Mesenteric fat pad (tissue), 1 donor: ENCODE results near the gene TSPYL6. TPM values are rescaled to one million over a fixed set of nuclear protein-coding genes. Genes with fewer than 3 reads are reported as not detected.
"Not testable (repeated sequence)": the region's sequence is repeated elsewhere in the genome, so short reads cannot be mapped to it uniquely, and the experiment has no call there.

Source experiments
- DNase-seq: peaks from one replicate; pipeline ENCODE4 v3.0.0-alpha.2; 2020; ENCODE audit warnings: low spot score
- long read RNA-seq: library from polyadenylated mRNA; unstranded; transcript quantifications from one replicate; pipeline ENCODE4 v2.0.0, GENCODE V29; 2020
- total RNA-seq: library from RNA; stranded (reverse); fragmentation: NEBNext Ultra II Directional; extraction: Animal tissue kit (Norgen Biotek cat#: 25700); gene quantifications from one replicate; pipeline ENCODE4 v1.2.1, GENCODE V29; 2021
- donor health status: DM: yes; HTN: yes; CAD: no.

TSPYL6 gene
- total RNA-seq = not detected
- long read RNA-seq, partial matches to known transcripts = 0 of 1 reads
- long read RNA-seq, other reads (novel, unspliced or antisense) = 0 of 1 reads

DNA sequence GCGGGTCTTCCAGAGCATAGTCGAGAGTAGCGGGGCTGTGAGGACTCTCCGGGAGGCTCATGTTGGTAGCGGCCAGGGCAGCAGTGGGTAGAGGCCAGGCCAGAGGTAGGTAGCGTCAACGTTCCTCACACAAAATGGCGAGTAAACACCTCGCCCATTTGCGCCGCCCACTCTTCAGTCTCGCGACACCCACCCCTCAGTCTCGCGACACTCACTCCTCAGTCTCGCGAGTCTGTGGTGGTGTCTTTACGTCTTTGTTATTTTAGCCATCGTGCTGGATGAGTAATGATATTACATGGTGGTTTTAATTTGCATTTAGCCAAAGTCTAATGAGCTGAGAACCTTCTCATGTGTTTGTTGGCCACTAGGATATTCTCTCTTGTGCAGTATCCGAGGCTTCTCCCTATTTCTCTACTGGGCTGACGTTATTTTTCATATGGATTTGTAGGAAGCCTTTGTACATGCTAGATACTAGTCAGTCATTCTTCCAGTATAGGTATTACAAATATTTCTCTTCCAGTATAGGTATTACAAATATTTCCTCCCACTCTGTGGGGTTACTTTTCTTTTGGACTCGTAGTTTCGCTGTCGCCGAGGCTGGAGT, at the start of gene TSPYL6:
Gene TSPYL6, minus strand, starts transcription at position 139 of the 604 bp plus-strand sequence. Its CDS starts 78 bp downstream, at position 61.
- no peak for DNase-seq

DNA sequence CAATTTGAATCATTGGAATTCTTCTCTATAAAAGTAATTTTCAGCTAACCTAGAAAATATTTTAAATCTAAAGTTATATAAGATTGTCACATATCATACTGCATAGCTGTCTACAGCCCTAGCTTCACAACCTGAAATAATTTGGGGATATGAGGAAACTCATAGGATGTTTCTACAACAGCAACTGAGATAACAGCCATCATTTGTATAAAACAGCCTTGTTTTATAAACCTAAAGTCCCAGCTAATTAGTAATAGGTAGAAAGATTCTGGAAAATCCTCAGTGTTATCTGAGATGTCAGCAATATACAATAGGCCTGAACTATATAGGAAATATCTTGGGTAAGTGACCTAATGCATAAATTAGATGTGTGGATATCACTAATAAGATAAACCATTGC, 47.6 kb upstream of the TSPYL6 start:
- DNase-seq = no peak

DNA sequence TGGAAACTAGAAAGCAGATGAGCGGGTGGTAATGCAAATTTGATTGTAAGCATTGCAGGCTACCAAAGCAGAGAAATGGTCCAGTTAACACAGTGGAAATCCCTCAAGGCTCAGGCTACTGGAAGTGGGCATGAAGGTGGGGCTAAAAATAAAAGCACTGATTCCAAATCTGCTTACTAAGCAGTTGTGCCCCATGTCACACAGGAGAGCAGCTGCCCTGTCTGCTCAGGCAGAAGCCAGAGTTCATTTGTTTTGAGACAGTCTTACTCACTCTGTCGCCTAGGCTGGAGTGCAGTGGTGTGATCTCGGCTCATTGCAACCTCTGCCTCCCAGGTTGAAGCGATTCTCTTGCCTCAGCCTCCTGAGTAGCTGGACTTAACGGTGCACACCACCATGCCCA, 42.5 kb upstream of the TSPYL6 start:
- no peak for DNase-seq

DNA sequence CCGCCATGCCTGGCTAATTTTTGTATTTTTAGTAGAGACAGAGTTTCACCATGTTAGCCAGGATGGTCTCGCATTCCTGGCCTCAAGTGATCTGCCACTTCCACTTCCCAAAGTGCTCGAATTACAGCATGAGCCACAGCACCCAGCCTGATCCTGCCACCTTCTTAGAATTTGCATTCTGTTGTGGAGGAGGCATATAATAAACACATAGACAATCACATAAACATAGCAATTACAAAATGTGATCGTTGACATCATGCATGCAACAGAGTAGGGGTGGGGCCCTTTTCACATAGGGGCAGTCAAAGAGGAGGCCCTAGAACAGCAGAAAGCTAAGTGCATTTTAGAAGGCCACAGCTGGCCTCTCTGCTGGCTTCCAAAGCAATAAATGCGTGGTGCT, 39.9 kb upstream of the TSPYL6 start:
- DNase-seq = no peak

- not testable (repeated sequence) for DNase-seq
These were observed 38.6 kb upstream of the TSPYL6 start for GRCh38 chr2:54294665-54295064.

DNA sequence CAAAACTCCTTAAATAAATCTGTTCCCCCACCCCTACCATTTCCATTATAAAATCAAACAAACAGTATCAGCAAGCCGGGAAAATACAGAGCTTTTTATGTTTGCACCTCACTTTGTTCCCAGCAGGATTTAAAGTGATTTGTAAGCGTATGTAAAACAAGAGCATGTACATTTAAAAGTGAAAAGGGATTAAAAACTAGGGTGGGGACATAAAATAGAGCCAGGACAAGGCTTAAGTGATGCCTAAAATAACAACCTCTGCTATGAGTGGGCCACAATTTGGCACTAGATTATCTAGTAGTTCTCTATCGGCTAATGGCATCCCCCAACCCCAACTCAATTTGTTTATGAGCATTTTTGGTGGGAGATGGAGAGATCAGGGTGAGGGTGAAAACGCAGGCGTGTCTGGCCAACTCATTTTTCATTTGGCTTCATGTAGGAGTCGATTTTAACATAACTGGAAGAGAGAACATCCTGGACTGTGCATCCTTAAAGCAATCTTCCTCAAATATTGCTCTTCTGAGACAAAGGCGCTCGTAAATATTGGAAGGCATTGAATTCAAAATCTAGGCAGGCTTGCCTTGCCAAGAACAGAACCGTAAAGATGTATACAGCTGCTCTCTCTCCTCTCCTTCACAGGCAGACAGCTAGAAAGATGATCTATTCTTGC, 34.5 kb upstream of the TSPYL6 start:
- DNase-seq = no peak

- DNase-seq = no peak
These were observed 33.9 kb upstream of the TSPYL6 start for GRCh38 chr2:54289917-54290316.

- DNase-seq = no peak
These were observed 31.5 kb upstream of the TSPYL6 start for GRCh38 chr2:54287532-54287931.

DNA sequence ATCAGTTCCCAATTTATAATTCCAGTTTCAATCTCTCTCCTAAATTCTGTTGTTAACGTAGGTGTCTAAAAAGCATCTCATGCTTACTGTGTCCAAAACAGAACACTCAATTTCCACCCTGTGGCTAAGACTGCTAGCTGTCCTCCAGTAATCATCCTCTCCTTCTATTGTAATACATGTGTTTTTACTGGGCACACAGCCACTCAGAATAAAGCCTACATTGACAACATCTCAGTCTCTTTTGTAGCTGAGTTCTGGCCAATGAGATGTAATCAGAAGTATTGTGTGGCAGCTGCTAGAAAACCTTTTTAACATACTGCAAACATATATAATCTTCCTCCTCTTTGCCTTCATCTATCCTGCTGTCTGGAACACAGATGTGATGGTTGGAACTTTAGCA, 29.4 kb upstream of the TSPYL6 start:
- DNase-seq = no peak

DNA sequence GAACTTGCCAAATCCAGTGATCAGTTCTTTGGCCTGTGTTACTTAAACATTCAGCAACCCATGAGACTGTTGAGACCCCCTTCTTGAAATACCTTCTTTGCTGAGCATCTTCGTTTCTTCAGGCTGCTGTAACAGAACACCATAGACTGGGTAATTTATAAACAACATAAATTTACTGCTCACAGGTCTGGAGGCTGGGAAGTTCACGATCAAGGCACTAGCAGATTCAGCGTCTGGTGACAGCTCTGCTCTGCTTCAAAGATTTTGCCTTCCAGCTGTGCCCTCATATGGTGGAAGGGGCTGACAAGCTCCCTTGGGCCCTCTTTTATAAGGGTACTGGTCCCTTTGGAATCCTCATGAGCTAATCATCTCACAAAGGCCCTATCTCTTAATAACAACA, 28.8 kb upstream of the TSPYL6 start:
- no peak for DNase-seq

- no peak for DNase-seq
These were observed 23.4 kb upstream of the TSPYL6 start for GRCh38 chr2:54279385-54279784.

- no peak for DNase-seq
These were observed 19.5 kb upstream of the TSPYL6 start for GRCh38 chr2:54275541-54275940.

GRCh38 chr2:54274781-54275242, 18.8 kb upstream of the TSPYL6 start:
- no peak for DNase-seq

DNA sequence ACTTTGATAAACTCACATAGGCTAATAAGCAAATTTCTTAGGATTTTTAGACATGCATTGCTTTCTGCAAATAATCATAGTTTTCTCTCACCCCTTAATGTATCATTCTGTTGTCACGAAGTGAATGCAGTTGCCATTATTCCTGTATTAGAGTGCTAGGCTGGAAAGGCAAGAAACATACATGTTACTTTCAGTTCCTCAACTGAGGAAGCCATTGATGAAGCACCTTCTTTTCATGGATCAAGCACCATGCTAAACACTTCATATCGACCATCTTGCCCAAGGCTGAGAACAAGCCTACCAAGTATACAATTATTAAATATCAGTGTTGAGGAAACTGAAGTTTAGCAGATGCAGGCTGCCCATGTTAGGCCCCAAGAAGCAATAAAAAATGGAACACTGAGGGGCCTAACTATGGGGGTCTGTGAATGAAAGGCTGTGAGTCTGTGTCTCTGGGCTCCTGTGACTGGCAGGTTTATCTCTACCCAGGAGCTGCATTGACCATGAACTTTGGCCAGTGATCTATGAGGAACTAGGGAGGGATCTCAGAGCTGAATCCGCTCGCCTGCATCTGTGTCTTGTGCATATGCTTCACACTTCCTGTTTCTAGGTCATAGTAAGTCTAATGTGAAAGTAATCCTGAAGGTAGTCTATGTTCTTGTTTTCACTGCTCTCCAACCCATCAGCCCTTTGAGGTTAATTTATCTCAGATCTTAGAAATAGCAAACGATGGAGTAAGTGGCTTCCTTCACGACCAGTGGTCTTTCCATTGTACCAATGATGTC, 16.0 kb upstream of the TSPYL6 start:
- DNase-seq = no peak

DNA sequence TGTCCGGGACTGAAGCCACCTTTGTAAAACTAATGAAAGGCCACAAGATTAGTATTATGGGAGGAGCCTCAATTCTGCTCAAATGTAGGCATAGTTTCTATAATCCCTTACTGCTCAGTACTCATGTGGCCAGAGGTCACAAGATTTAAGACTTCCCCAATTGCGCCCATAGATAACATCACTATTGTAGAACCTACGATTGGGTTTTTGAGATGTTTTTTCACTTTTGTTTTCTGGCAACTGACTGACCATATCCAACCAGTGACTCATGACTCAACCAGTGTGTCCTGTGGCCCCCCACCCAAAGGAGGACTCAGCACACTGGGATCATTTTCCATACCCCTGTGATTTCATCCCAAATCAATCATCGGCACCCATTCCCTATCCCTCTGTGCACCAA, 15.2 kb upstream of the TSPYL6 start:
- DNase-seq = no peak

GRCh38 chr2:54267577-54267976, 11.5 kb upstream of the TSPYL6 start:
- no peak for DNase-seq

- DNase-seq = not testable (repeated sequence)
These were observed 9.1 kb upstream of the TSPYL6 start for GRCh38 chr2:54265081-54265480.

- no peak for DNase-seq
These were observed 6.2 kb upstream of the TSPYL6 start for GRCh38 chr2:54262015-54262765.

DNA sequence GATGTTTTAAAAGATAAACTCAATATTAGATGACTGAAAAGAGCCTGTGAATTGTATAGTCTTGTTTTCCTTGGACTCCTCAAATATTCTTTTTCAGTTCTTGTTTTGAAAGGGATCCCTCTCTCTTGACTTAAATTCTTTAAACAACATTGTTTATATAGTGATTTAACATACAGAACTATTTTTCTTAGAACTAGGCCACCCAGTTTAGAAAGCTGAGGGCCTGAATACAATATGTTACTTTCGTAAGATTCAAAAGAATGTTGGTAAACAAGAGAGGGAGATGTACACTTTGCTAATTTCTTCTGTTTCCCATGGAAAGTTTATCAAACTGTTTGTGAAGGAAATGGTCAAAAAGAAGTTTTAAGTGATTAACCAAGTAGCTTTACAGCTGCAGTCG, 5.5 kb upstream of the TSPYL6 start:
- DNase-seq = no peak

DNA sequence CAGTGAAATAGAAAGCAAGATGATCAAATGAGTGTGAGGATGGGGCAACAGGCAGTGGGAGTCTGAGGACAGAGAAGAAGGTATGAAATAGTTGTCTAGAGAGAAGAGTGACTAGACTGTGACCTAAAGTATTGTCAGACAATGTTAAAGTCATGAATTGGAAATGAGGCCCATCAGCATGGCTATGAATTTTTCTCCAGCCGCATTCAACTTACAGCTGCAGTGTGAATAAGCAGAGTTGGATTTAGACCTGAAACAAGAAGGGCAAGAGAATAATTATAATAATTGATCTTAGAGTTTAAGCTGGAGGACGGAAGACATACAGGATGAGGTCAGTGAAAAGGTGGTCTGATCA, 4.2 kb upstream of the TSPYL6 start:
- DNase-seq = no peak

GRCh38 chr2:54259413-54260240, 3.6 kb upstream of the TSPYL6 start:
- no peak for DNase-seq
